ENCODE results near the gene APOO. TPM values are rescaled to one million over a fixed set of nuclear protein-coding genes. Genes with fewer than 3 reads are reported as not detected.

Gene APOO
- total and polyA plus RNA-seq, 9 donors, result 6.0 to 39.5 (median 13.3) TPM

DNA sequence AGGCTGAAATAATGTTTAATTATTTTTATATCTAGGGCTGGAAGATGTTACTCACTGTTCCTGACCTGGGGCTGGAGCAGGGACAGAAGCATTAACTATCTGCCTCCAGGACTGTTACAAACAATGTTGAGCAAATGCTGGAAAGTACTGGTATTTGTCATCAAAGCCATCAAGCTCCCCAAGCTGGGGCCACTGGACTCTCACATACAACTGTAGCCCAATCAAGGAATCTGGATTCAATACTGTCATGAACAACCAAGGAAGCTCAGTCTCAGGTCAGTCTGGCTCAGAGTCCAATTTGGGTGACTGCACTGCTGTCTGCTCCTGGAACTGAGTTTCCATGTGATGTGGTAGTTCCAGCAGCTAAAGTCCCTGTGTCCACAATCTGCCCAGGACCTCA, 50.4 kb downstream of the APOO start:
- no peak overlapping the region for H3K4me3 ChIP-seq
- H3K27ac ChIP-seq, result no peak overlapping the region
- H3K4me1 ChIP-seq (ENCODE audit: insufficient read depth), result no peaks in the 10 kb centered on the region
- H3K9me3 ChIP-seq, result no peaks in the 10 kb centered on the region
- no peak for TF ChIP-seq POLR2A (IDR thresholded peaks at IDR 0.05)
- no peaks in the 10 kb centered on the region for H3K36me3 ChIP-seq
- no peaks in the 10 kb centered on the region for H3K27me3 ChIP-seq
- DNase-seq, result no peak
- intact Hi-C loops (cut with DNase I), result no loop called here

- H3K4me1 ChIP-seq (ENCODE audit: insufficient read depth), result no peaks in the 10 kb centered on the region
- WGBS, 3 donors, result 62 to 72% (median 65%) methylated on average over 4 of the region's 4 CpGs
- H3K27me3 ChIP-seq, result no peaks in the 10 kb centered on the region
- H3K36me3 ChIP-seq, result no peaks in the 10 kb centered on the region
- H3K27ac ChIP-seq, result no peak overlapping the region
- TF ChIP-seq EP300 (IDR thresholded peaks at IDR 0.05) (no peak), POLR2A (IDR thresholded peaks at IDR 0.05) (no peak)
- TF ChIP-seq, protein P1, sequence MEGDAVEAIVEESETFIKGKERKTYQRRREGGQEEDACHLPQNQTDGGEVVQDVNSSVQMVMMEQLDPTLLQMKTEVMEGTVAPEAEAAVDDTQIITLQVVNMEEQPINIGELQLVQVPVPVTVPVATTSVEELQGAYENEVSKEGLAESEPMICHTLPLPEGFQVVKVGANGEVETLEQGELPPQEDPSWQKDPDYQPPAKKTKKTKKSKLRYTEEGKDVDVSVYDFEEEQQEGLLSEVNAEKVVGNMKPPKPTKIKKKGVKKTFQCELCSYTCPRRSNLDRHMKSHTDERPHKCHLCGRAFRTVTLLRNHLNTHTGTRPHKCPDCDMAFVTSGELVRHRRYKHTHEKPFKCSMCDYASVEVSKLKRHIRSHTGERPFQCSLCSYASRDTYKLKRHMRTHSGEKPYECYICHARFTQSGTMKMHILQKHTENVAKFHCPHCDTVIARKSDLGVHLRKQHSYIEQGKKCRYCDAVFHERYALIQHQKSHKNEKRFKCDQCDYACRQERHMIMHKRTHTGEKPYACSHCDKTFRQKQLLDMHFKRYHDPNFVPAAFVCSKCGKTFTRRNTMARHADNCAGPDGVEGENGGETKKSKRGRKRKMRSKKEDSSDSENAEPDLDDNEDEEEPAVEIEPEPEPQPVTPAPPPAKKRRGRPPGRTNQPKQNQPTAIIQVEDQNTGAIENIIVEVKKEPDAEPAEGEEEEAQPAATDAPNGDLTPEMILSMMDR (IDR thresholded peaks at IDR 0.05), result no peak
- no peak for DNase-seq
- intact Hi-C loops (cut with DNase I), result no loop called here
- no peaks in the 10 kb centered on the region for H3K9me3 ChIP-seq
- no peak overlapping the region for H3K4me3 ChIP-seq
Measured at GRCh38 chrX:23855569-23855968, 52.2 kb downstream of the APOO start.

- WGBS, 3 donors, result 82 to 89% (median 83%) methylated on average over 3 of the region's 3 CpGs
- TF ChIP-seq EP300 (IDR thresholded peaks at IDR 0.05), result no peak
- TF ChIP-seq POLR2A (IDR thresholded peaks at IDR 0.05), result no peak
- TF ChIP-seq, protein P1 (IDR thresholded peaks at IDR 0.05), result no peak
- Histone ChIP-seq H3K9me3 (no peaks in the 10 kb centered on the region), H3K4me3 (no peak overlapping the region), H3K36me3 (no peaks in the 10 kb centered on the region), H3K27ac (no peak overlapping the region), H3K27me3 (no peaks in the 10 kb centered on the region), H3K4me1 (ENCODE audit: insufficient read depth) (no peaks in the 10 kb centered on the region)
- intact Hi-C loops (cut with DNase I), result no loop called here
- DNase-seq, result no peak
Measured at GRCh38 chrX:23854945-23855344, 52.8 kb downstream of the APOO start.

- Histone ChIP-seq H3K27me3 (no peaks in the 10 kb centered on the region), H3K4me1 (ENCODE audit: insufficient read depth) (no peaks in the 10 kb centered on the region), H3K27ac (no peak overlapping the region), H3K4me3 (no peak overlapping the region), H3K9me3 (no peaks in the 10 kb centered on the region), H3K36me3 (no peaks in the 10 kb centered on the region)
- DNase-seq, result no peak
- TF ChIP-seq, protein P1 (IDR thresholded peaks at IDR 0.05), result no peak
- TF ChIP-seq EP300 (IDR thresholded peaks at IDR 0.05) (no peak), POLR2A (IDR thresholded peaks at IDR 0.05) (no peak)
- intact Hi-C loops (cut with DNase I), result no loop called here
- 58 to 65% (median 60%) methylated on average over 4 of the region's 4 CpGs for WGBS, 3 donors
Measured at GRCh38 chrX:23854122-23854521, 53.6 kb downstream of the APOO start.

DNA sequence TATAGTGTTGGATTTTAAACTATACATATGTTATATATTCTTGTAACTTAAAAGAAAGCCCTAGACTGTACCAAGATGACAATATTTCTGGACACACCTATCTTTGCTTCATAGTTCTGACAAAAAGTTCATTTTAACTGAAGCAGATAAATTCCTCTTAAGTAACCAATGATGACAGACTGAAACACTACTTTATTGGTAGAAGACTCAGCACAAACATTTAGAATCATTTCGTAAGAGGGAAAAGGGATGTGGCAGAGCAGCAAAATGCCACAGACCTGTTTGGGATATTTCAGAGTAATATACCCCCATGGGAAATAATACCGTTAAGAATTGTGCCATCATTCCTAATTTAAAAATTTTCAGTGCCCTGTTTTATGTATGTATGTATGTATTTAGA, 56.2 kb downstream of the APOO start:
- H3K4me1 ChIP-seq (ENCODE audit: insufficient read depth), result no peaks in the 10 kb centered on the region
- TF ChIP-seq POLR2A (IDR thresholded peaks at IDR 0.05) (no peak), EP300 (IDR thresholded peaks at IDR 0.05) (no peak)
- TF ChIP-seq, protein P1 (IDR thresholded peaks at IDR 0.05), result no peak
- no peaks in the 10 kb centered on the region for H3K9me3 ChIP-seq
- H3K36me3 ChIP-seq, result no peaks in the 10 kb centered on the region
- DNase-seq, result no peak
- WGBS, 3 donors, result 89 to 91% (median 90%) methylated on average over 2 of the region's 2 CpGs
- no peak overlapping the region for H3K4me3 ChIP-seq
- H3K27ac ChIP-seq, result no peak overlapping the region
- intact Hi-C loops (cut with DNase I), result no loop called here
- H3K27me3 ChIP-seq, result no peaks in the 10 kb centered on the region
